WTC11 (cell line): ENCODE data around the gene COL2A1.

ENCODE experiments used
- SOX15 ChIP-seq: fragments of 250-450 bp; sonication (Bioruptor Pico); IDR thresholded peaks from 2 replicates; pipeline ENCODE4 v1.9.0; 2021; ENCODE audit warnings: mild to moderate bottlenecking
- USF1 ChIP-seq: sonication (generic); formaldehyde crosslinking; IDR thresholded peaks from 2 replicates; pipeline ENCODE4 v1.8.0; 2022; ENCODE audit warnings: mild to moderate bottlenecking, missing genetic modification reagents
- TF ChIP-seq, protein P1 (sequence below): fragments of 200-600 bp; IDR thresholded peaks from 2 replicates; pipeline ENCODE4 v1.8.0; 2022; ENCODE audit warnings: antibody characterized with exemption

DNA sequence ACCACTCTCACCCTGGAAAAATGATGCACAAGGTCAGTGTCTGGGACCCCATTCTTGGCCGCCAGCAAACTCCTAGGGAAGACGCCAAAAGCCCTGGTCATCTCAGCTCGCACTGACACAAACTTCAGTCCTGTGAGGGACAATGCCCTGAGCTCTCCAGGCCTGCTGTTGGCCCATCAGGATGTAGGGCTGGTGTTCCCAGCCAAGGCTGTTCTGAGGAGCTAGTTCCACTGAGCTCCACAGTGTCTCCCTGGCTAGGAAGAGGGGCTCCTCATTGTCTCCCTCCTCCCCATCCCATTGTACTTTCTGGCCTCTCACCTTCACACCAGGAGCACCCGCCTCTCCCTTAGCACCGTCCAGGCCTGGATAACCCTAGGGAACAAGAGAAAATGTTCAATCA is 10.8 kb downstream of the COL2A1 start:
- TF ChIP-seq, protein P1, sequence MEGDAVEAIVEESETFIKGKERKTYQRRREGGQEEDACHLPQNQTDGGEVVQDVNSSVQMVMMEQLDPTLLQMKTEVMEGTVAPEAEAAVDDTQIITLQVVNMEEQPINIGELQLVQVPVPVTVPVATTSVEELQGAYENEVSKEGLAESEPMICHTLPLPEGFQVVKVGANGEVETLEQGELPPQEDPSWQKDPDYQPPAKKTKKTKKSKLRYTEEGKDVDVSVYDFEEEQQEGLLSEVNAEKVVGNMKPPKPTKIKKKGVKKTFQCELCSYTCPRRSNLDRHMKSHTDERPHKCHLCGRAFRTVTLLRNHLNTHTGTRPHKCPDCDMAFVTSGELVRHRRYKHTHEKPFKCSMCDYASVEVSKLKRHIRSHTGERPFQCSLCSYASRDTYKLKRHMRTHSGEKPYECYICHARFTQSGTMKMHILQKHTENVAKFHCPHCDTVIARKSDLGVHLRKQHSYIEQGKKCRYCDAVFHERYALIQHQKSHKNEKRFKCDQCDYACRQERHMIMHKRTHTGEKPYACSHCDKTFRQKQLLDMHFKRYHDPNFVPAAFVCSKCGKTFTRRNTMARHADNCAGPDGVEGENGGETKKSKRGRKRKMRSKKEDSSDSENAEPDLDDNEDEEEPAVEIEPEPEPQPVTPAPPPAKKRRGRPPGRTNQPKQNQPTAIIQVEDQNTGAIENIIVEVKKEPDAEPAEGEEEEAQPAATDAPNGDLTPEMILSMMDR, result no peak
- TF ChIP-seq SOX15, result no peak
- TF ChIP-seq USF1 (CRISPR knock-in tag), result no peak
